H9 (cell line): ENCODE data around the gene NFASC. TPM values are rescaled to one million over a fixed set of nuclear protein-coding genes. Genes with fewer than 3 reads are reported as not detected.

ENCODE experiments used
- DNase-seq: peaks from one replicate; pipeline ENCODE4 v3.0.0-alpha.2; 2017
- H2AFZ ChIP-seq: one replicate; pipeline ENCODE4 v1.6.1; 2013; ENCODE audit warnings: mild to moderate bottlenecking, low read length, control low read depth, moderate library complexity
- H2AK5ac ChIP-seq: 2 replicates; pipeline ENCODE4 v1.6.1; 2013; ENCODE audit warnings: low read length, control low read depth, mixed read lengths; ENCODE audit not compliant: insufficient read length
- H2BK120ac ChIP-seq: one replicate; pipeline ENCODE4 v1.6.1; 2013; ENCODE audit warnings: low read depth, mild to moderate bottlenecking, low read length, control low read depth, inconsistent platforms; ENCODE audit not compliant: poor library complexity, severe bottlenecking
- H2BK12ac ChIP-seq: 2 replicates; pipeline ENCODE4 v1.6.1; 2013; ENCODE audit warnings: low read length, control low read depth, mixed read lengths, low read depth; ENCODE audit not compliant: insufficient read length
- H2BK15ac ChIP-seq: 2 replicates; pipeline ENCODE4 v1.6.1; 2013; ENCODE audit warnings: low read depth, low read length, control low read depth
- H2BK20ac ChIP-seq: one replicate; pipeline ENCODE4 v1.6.1; 2013; ENCODE audit warnings: low read depth, mild to moderate bottlenecking, low read length, control low read depth, inconsistent platforms; ENCODE audit not compliant: poor library complexity, severe bottlenecking
- H2BK5ac ChIP-seq: 2 replicates; pipeline ENCODE4 v1.6.1; 2013; ENCODE audit warnings: low read length, control low read depth, mixed read lengths; ENCODE audit not compliant: insufficient read length
- H3K14ac ChIP-seq: 2 replicates; pipeline ENCODE4 v1.6.1; 2013; ENCODE audit warnings: low read length, control low read depth; ENCODE audit not compliant: insufficient read depth
- H3K18ac ChIP-seq: 2 replicates; pipeline ENCODE4 v1.6.1; 2013; ENCODE audit warnings: low read depth, mild to moderate bottlenecking, mixed read lengths, low read length, control low read depth; ENCODE audit not compliant: insufficient read length
- H3K23ac ChIP-seq: 2 replicates; pipeline ENCODE4 v1.6.1; 2013; ENCODE audit warnings: low read length, control low read depth, mixed read lengths, low read depth; ENCODE audit not compliant: insufficient read length
- H3K23me2 ChIP-seq: 2 replicates; pipeline ENCODE4 v1.6.1; 2013; ENCODE audit warnings: low read depth, mild to moderate bottlenecking, mixed read lengths, low read length, control low read depth; ENCODE audit not compliant: insufficient read length, poor library complexity, severe bottlenecking
- H3K27ac ChIP-seq: 2 replicates; pipeline ENCODE4 v1.5.1; 2013; ENCODE audit warnings: low read length, control low read depth, mixed read lengths, low read depth; ENCODE audit not compliant: insufficient read length
- H3K27me3 ChIP-seq: 2 replicates; pipeline ENCODE4 v1.6.1; 2013; ENCODE audit warnings: low read length, control low read depth, inconsistent platforms; ENCODE audit not compliant: insufficient read depth
- H3K4ac ChIP-seq: 2 replicates; pipeline ENCODE4 v1.6.1; 2013; ENCODE audit warnings: low read depth, mild to moderate bottlenecking, control low read depth, inconsistent platforms, low read length, moderate library complexity
- H3K4me1 ChIP-seq: 2 replicates; pipeline ENCODE4 v1.6.1; 2013; ENCODE audit warnings: low read length, control low read depth, inconsistent platforms; ENCODE audit not compliant: insufficient read depth
- H3K4me2 ChIP-seq: 2 replicates; pipeline ENCODE4 v1.6.1; 2013; ENCODE audit warnings: low read length, control low read depth, mixed read lengths; ENCODE audit not compliant: insufficient read length, insufficient read depth
- H3K56ac ChIP-seq: 2 replicates; pipeline ENCODE4 v1.6.1; 2013; ENCODE audit warnings: low read depth, mild to moderate bottlenecking, mixed read lengths, low read length, control low read depth; ENCODE audit not compliant: insufficient read length
- H3K79me1 ChIP-seq: 2 replicates; pipeline ENCODE4 v1.6.1; 2013; ENCODE audit warnings: low read depth, mild to moderate bottlenecking, moderate library complexity, low read length, control low read depth, inconsistent platforms; ENCODE audit not compliant: insufficient read depth, poor library complexity, severe bottlenecking
- H3K79me2 ChIP-seq: 2 replicates; pipeline ENCODE4 v1.6.1; 2013; ENCODE audit warnings: low read length, control low read depth, inconsistent platforms; ENCODE audit not compliant: insufficient read depth
- H3K9ac ChIP-seq: 2 replicates; pipeline ENCODE4 v1.6.1; 2013; ENCODE audit warnings: low read length, control low read depth, mixed read lengths; ENCODE audit not compliant: insufficient read length; ENCODE audit errors: extremely low read depth
- H3K9me3 ChIP-seq: one replicate; pipeline ENCODE4 v1.6.1; 2013; ENCODE audit warnings: low read depth, low read length, inconsistent platforms; ENCODE audit not compliant: control insufficient read depth
- H3T11ph ChIP-seq: one replicate; pipeline ENCODE4 v1.6.1; 2013; ENCODE audit warnings: mild to moderate bottlenecking, low read length, control low read depth, inconsistent platforms
- H4K20me1 ChIP-seq: one replicate; pipeline ENCODE4 v1.6.1; 2013; ENCODE audit not compliant: control insufficient read depth, insufficient read length, insufficient read depth
- H4K5ac ChIP-seq: 2 replicates; pipeline ENCODE4 v1.6.1; 2013; ENCODE audit warnings: low read depth, mild to moderate bottlenecking, mixed read lengths, low read length, control low read depth; ENCODE audit not compliant: insufficient read length
- H4K8ac ChIP-seq: replicated peaks from 2 replicates; pipeline ENCODE4 v1.6.1; 2013; ENCODE audit warnings: low read length, control low read depth, mixed read lengths, low read depth; ENCODE audit not compliant: insufficient read length
- H4K91ac ChIP-seq: 2 replicates; pipeline ENCODE4 v1.6.1; 2013; ENCODE audit warnings: low read depth, mild to moderate bottlenecking, moderate library complexity, mixed read lengths, low read length, control low read depth; ENCODE audit not compliant: insufficient read length
- H3K27ac Mint-ChIP-seq, 3 experiments: 2 replicates in 2 of 3; 3 replicates in 1 of 3; pipeline ENCODE4 v1.8.0; 2020 to 2021; ENCODE audit warnings: mixed read lengths in 3 of 3, mild to moderate bottlenecking in 1 of 3, moderate library complexity in 1 of 3
- H3K27me3 Mint-ChIP-seq: 2 replicates; pipeline ENCODE4 v1.8.0; 2021; ENCODE audit warnings: low read depth, mild to moderate bottlenecking, moderate library complexity, mixed read lengths
- H3K36me3 Mint-ChIP-seq, 3 experiments: 2 replicates in 2 of 3; 3 replicates in 1 of 3; pipeline ENCODE4 v1.8.0; 2020 to 2021; ENCODE audit warnings: low read depth in 3 of 3, mixed read lengths in 3 of 3; ENCODE audit not compliant: insufficient read depth in 1 of 3
- H3K4me1 Mint-ChIP-seq, 2 experiments: 2 replicates each; pipeline ENCODE4 v1.8.0; 2020; ENCODE audit warnings: mixed read lengths in 2 of 2
- H3K4me3 Mint-ChIP-seq, 2 experiments: 2 replicates in 1 of 2; 3 replicates in 1 of 2; pipeline ENCODE4 v1.8.0; 2020 to 2021; ENCODE audit warnings: mild to moderate bottlenecking in 2 of 2, mixed read lengths in 2 of 2, moderate library complexity in 1 of 2
- H3K9me3 Mint-ChIP-seq, 2 experiments: 2 replicates in 1 of 2; 3 replicates in 1 of 2; pipeline ENCODE4 v1.8.0; 2020; ENCODE audit warnings: mild to moderate bottlenecking in 2 of 2, mixed read lengths in 2 of 2, moderate library complexity in 1 of 2
- CTCF ChIP-seq: fragments of 200-600 bp; sonication (generic); conservative IDR thresholded peaks from 3 replicates; pipeline ENCODE4 v1.8.0; 2021; ENCODE audit warnings: antibody characterized with exemption, mild to moderate bottlenecking
- WGBS: extraction: QIAGEN DNeasy Blood & Tissue Kit; methylation state at CpG from one replicate; pipeline ENCODE4 v1.1.7; 2013; ENCODE audit warnings: missing lambda C conversion rate, low lambda C conversion rate, mixed read lengths; ENCODE audit not compliant: insufficient read length; ENCODE audit errors: extremely low coverage; 5-methylcytosine and 5-hydroxymethylcytosine counted together
- total RNA-seq: library from RNA; stranded (reverse); gene quantifications from 2 replicates; pipeline ENCODE4 v1.2.1, GENCODE V29; 2021

NFASC gene
- total RNA-seq, 1 experiment from 2014 or later, result 5.0 TPM

- H2BK15ac ChIP-seq, result no peak overlapping the region
- H3K14ac ChIP-seq, result no peak overlapping the region
- no CpG with 5 or more reads among the region's 2 CpGs for WGBS
- no peak for DNase-seq
- no peak overlapping the region for H3K27ac ChIP-seq
- no peak overlapping the region for H2BK20ac ChIP-seq
- H3K56ac ChIP-seq, result no peak overlapping the region
- no peak overlapping the region for H3K4ac ChIP-seq
- H3K4me1 Mint-ChIP-seq, result peaks cover 15% of the 10 kb centered on the region in 2 experiments
- H3K27me3 Mint-ChIP-seq, result peaks cover 34% of the 10 kb centered on the region
- no peak for TF ChIP-seq CTCF
- no peak overlapping the region for H4K8ac ChIP-seq
- no peaks in the 10 kb centered on the region for H3K36me3 Mint-ChIP-seq
- H3K79me2 ChIP-seq, result no peaks in the 10 kb centered on the region
- H3K23ac ChIP-seq, result no peak overlapping the region
- no peak overlapping the region for H2AFZ ChIP-seq
- no peaks in the 10 kb centered on the region for H3K27me3 ChIP-seq
- H3K4me2 ChIP-seq, result no peak overlapping the region
- H3K27ac Mint-ChIP-seq, result no peak overlapping the region
- no peaks in the 10 kb centered on the region for H4K20me1 ChIP-seq
- no peak overlapping the region for H2BK5ac ChIP-seq
- H3K9me3 ChIP-seq, result no peaks in the 10 kb centered on the region
- peaks cover 3% of the 10 kb centered on the region; the same call in 1 of the 2 replicates for H3K4me1 ChIP-seq
- no peaks in the 10 kb centered on the region for H3K79me1 ChIP-seq
- H3K9ac ChIP-seq, result no peak overlapping the region
- no peak overlapping the region for H2AK5ac ChIP-seq
- no peak overlapping the region for H4K91ac ChIP-seq
- H3K23me2 ChIP-seq, result no peaks in the 10 kb centered on the region
- H3K18ac ChIP-seq, result no peak overlapping the region
- H2BK120ac ChIP-seq, result no peak overlapping the region
- no peak overlapping the region for H2BK12ac ChIP-seq
- H3K9me3 Mint-ChIP-seq, result no peaks in the 10 kb centered on the region
- no peak overlapping the region for H3K4me3 Mint-ChIP-seq
- H4K5ac ChIP-seq, result no peak overlapping the region
- H3T11ph ChIP-seq, result no peak overlapping the region
These were observed 147.7 kb downstream of the NFASC start for GRCh38 chr1:205018381-205018780.
